ENCODE data around the gene GRID1.
"Not testable (repeated sequence)": the region's sequence is repeated elsewhere in the genome, so short reads cannot be mapped to it uniquely, and the experiment has no call there.

GRID1 gene

DNA sequence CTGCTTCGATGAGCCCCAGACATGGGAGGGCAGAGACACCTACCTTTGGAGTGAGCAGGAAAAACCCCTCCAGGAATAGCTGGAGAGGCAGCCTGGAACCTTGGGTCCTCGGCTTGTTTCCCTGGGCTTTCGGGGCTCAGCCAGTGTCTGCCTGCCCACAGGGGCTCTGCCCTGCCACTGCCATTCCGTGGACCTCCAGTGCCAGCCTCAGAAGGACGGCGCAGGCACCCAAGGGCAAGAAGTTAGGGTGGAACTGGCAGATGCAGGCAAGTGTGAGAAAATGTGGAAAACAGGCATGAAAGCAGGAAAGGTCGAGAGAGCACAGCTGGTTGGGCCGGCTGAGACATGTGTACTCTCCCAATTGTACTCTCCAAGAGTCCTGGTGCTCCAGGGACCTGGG lies 281.5 kb downstream of the GRID1 start:
- Mint-ChIP-seq H3K27ac (no peak overlapping the region), H3K4me1 (ENCODE audit: low read depth) (no peaks in the 10 kb centered on the region), H3K4me3 (no peak overlapping the region), H3K27me3 (peaks cover 21% of the 10 kb centered on the region), H3K9me3 (ENCODE audit: low read depth) (no peaks in the 10 kb centered on the region), H3K36me3 (no peaks in the 10 kb centered on the region)

DNA sequence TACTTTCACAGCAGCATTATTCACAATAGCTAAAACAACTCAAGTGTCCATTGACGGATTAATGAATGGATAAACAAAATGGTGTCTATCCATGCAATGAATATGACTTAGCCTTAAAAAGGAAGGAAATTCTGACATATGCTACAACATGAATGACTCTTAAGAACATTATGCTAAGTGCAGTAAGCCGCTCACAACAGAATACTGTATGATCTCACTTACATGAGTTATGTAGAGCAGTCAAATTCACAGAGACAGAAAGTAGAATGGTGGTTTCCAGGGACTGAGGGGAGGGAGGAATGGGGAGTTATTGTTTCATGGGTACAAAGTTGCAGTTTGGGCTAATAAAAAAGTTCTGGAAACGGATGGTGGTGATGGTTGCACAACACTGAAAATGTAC lies 282.0 kb downstream of the GRID1 start:
- Mint-ChIP-seq H3K27ac (no peak overlapping the region), H3K9me3 (ENCODE audit: low read depth) (no peaks in the 10 kb centered on the region), H3K27me3 (peaks cover 21% of the 10 kb centered on the region), H3K36me3 (no peaks in the 10 kb centered on the region), H3K4me1 (ENCODE audit: low read depth) (no peaks in the 10 kb centered on the region), H3K4me3 (no peak overlapping the region)

DNA sequence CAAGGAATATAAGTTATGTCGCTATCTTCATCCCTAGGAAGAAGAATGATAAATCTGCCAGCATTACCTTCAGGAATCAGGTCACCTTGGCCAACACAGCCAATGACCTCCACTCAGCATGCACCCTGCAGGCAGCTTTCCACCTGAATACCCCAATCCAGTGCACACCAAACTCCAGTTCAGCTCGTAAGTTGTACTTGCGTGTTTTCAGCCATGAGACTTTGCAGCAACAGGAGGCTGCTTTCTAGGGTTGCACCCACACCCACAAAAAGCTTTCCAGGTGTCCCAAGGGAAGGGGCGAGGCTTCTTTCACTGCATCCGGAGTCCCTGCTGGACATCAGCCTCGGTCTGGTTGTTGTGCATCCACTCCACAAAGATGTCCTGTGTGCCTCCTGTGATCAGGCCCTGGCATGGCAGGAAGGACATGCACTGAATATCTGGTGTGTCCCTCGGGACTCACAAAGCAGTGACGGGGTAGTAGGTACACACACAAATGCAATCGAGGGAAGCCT lies 282.9 kb downstream of the GRID1 start:
- Mint-ChIP-seq H3K4me1 (ENCODE audit: low read depth) (no peaks in the 10 kb centered on the region), H3K36me3 (no peaks in the 10 kb centered on the region), H3K9me3 (ENCODE audit: low read depth) (no peaks in the 10 kb centered on the region), H3K27ac (no peak overlapping the region), H3K4me3 (no peak overlapping the region), H3K27me3 (peaks cover 16% of the 10 kb centered on the region)

DNA sequence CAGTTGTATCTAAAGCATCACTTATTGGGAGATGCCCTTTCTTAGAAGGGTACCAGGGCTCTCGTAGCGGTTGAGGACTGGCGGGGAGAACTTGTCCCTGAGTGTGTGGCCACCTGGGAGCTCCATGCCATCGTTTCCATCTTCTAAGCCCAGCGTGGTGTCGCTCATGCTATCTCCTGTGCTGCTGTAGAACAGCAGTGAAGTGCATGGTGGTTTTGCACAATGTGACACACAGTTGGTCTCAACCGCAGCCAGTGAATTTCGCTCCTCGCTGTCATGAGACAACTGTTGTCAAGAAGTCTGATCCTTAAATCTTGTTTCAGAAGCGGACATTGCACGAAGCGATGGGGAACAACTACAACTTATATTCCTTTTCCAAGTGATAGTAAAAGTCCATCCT lies 283.4 kb downstream of the GRID1 start:
- no peaks in the 10 kb centered on the region for H3K36me3 Mint-ChIP-seq
- no peaks in the 10 kb centered on the region for H3K4me1 Mint-ChIP-seq (ENCODE audit: low read depth)
- H3K27ac Mint-ChIP-seq, result no peak overlapping the region
- no peak overlapping the region for H3K4me3 Mint-ChIP-seq
- H3K9me3 Mint-ChIP-seq (ENCODE audit: low read depth), result no peaks in the 10 kb centered on the region
- H3K27me3 Mint-ChIP-seq, result peaks cover 14% of the 10 kb centered on the region

DNA sequence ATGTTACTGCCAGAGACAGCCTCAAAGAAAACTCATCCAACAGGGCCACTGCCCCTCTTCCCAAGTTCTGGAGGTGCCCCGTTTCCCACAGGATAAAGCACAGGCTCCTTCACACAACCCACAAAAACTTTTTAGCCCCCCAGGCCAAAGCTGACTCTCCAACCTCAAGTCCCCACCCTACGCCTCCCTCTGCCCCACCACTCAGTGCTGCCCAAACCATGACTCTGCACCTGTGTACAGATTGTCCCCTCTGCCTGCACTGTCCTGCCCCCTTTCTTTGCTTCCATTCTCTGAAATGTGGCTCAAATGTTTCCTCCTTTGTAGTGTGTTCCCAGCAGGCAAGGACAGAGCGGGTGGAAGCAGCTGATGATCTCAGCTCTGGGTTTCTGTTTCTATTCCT lies 284.0 kb downstream of the GRID1 start:
- Mint-ChIP-seq H3K36me3 (no peaks in the 10 kb centered on the region), H3K27ac (no peak overlapping the region), H3K4me3 (no peak overlapping the region), H3K27me3 (peaks cover 11% of the 10 kb centered on the region), H3K4me1 (ENCODE audit: low read depth) (no peaks in the 10 kb centered on the region), H3K9me3 (ENCODE audit: low read depth) (no peaks in the 10 kb centered on the region)

DNA sequence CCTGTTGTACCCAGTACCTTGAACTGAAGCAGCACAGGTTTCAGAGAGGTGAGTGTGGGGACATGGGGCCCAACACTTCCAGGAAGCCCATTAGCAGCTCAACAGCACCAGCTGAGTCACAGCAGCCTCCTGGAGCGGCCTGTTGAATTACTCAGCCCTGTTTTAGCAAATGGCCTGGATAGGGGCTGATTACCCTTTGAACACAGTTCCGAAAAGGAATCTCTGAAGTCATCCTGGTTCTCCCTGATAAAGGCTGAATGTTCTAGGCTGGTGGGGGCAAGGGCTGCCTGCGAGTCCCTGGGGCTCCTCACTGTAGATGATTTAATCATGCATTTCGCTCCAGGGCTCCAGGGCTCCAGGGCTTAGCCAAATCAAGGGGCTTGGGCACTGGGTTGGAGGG lies 287.5 kb downstream of the GRID1 start:
- H3K4me3 Mint-ChIP-seq, result no peak overlapping the region
- no peaks in the 10 kb centered on the region for H3K4me1 Mint-ChIP-seq (ENCODE audit: low read depth)
- H3K27ac Mint-ChIP-seq, result no peak overlapping the region
- peaks cover 7% of the 10 kb centered on the region for H3K27me3 Mint-ChIP-seq
- H3K9me3 Mint-ChIP-seq (ENCODE audit: low read depth), result no peaks in the 10 kb centered on the region
- no peaks in the 10 kb centered on the region for H3K36me3 Mint-ChIP-seq

DNA sequence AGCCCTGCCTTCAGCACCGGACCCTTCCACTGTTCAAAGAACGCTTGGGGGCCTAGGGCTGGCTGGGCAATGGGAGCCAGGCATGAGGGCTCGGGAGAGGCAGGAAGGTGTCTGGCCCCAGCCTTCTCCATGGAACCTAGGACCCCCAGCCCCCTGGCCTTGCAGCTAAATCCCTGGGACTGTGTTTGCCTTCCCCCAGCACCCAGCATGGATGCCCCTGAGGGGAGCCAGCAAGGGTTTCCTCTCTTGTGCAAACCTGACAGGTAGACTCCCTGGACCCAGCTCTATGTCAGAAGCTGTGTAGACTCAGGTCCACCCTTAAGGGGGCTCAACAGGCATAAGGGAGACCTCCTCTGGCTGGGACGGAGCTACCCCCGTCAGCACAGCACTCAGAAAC lies 288.0 kb downstream of the GRID1 start:
- Mint-ChIP-seq H3K9me3 (ENCODE audit: low read depth) (no peaks in the 10 kb centered on the region), H3K27ac (no peak overlapping the region), H3K4me1 (ENCODE audit: low read depth) (no peaks in the 10 kb centered on the region), H3K36me3 (no peaks in the 10 kb centered on the region), H3K4me3 (no peak overlapping the region), H3K27me3 (peaks cover 7% of the 10 kb centered on the region)

DNA sequence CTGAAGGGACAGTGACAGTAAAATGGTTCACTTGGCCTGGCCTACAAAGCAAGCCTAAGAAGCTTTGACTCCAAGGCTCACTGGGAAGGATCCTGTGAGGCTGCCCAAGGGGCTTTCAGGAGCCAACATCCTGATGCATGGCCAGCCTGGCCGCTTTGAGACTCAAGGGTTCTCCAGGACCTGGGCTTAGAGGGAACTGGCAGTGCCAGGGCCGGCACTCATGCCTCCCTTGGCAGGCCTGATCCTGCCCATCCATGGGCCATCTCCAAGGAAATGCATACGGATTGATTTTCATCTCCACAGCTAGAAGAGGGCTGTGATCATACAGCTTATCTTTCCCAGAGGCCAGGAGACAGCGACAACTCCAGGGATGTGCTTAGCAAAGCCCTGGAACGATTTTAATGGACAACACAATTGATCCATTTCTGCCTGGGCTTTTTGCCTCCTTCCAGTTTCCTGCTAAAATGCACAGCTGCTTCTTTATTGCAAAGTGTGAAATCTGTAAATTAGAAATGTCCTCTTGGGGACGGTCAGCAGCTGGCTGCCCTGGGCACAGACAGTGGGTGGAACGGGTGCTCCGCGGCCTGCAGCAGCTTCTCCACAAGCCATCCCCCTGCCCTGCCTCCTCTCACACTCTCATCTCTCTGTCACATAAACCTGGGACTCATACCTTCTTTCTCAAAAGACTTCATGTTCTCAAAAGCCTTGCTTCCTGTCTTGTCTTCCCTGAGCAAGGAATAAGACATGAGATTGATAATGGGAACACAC lies 288.5 kb downstream of the GRID1 start:
- H3K4me3 Mint-ChIP-seq, result no peak overlapping the region
- no peaks in the 10 kb centered on the region for H3K9me3 Mint-ChIP-seq (ENCODE audit: low read depth)
- no peaks in the 10 kb centered on the region for H3K36me3 Mint-ChIP-seq
- H3K27ac Mint-ChIP-seq, result no peak overlapping the region
- peaks cover 7% of the 10 kb centered on the region for H3K27me3 Mint-ChIP-seq
- H3K4me1 Mint-ChIP-seq (ENCODE audit: low read depth), result no peaks in the 10 kb centered on the region

DNA sequence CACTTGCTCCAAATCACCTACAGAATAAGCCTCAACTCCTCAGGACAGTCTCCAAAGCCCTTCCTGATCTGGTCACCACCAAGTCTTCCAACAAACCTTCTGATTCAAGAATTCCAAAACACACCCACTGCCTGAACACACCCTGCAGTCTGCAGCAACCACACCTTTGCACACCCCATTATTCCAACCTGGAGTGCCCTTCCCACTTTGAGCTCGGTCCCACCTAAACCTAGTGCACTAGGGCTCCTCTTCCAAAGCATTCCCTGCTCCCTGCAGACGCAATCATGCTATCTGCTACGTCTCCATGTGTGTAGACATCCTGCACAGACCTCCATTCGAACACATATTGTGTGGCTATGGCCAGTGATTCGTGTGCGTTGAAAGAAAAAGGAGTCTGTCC lies 289.3 kb downstream of the GRID1 start:
- no peak overlapping the region for H3K27ac Mint-ChIP-seq
- peaks cover 7% of the 10 kb centered on the region for H3K27me3 Mint-ChIP-seq
- no peaks in the 10 kb centered on the region for H3K9me3 Mint-ChIP-seq (ENCODE audit: low read depth)

DNA sequence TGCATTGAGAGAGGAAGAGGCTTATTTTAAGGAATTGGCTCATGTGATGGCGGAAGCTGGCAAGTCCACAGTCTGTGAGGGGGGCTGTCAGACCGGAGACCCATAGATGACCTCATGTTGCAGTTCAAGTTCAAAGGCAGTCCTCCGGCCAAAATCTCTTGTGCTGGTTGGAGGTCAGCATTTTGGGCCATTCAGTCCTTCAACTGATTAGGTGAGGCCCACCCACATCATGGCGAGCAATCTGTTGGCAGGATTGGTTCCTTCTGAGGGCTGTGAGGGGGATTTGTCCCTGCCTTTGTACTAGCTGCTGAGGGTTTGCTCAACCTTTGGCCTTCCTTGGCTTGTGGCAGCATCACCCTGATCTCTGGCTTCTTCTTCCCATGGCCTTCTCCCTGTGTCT lies 290.1 kb downstream of the GRID1 start:
- H3K36me3 Mint-ChIP-seq; H3K27ac Mint-ChIP-seq; H3K4me1 Mint-ChIP-seq (ENCODE audit: low read depth); H3K27me3 Mint-ChIP-seq; H3K9me3 Mint-ChIP-seq (ENCODE audit: low read depth); H3K4me3 Mint-ChIP-seq: not testable (repeated sequence)

More for the DNA sequence above, 289.3 kb downstream of the GRID1 start:
- Mint-ChIP-seq H3K4me1 (ENCODE audit: low read depth) (no peaks in the 10 kb centered on the region), H3K4me3 (no peak overlapping the region), H3K36me3 (no peaks in the 10 kb centered on the region)

DNA sequence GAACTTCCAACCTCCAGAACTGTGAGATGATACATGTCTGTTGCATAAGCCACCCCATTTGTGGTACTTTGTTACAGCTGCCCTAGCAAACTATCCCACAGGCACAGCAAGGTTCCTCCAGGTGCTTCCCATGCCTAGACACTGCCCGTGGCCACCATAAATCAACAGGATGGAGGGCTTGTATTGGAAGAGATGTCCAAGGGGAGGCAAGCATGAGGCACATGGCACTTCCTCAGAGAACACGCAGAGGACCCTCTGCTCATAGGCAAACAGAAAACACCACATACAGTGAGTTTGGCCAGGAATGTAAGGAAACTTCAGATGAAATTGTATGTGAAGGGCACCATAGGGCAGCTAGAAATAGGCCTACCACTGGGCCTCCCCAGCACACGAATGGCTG lies 291.1 kb downstream of the GRID1 start:
- Mint-ChIP-seq H3K4me3 (no peak overlapping the region), H3K27ac (no peak overlapping the region), H3K4me1 (ENCODE audit: low read depth) (no peaks in the 10 kb centered on the region), H3K36me3 (no peaks in the 10 kb centered on the region), H3K9me3 (ENCODE audit: low read depth) (no peaks in the 10 kb centered on the region), H3K27me3 (peaks cover 7% of the 10 kb centered on the region)

DNA sequence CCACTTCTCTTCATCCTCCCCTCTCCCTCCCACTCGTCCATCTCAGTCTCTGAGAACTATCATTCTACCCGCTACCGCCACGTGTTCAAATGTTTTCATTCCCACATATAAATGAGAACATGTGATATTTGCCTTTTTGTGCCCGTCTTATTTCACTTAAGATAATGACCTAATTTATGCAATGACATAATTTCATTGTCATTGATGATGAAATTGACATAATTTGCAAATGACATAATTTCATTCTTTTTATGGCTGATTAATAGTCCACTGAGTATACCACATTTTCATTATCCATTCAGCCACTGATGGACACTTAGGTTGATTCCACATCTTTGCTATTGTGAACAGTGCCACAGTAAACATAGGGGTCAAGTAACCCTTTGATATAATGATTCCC lies 292.3 kb downstream of the GRID1 start:
- Mint-ChIP-seq H3K4me3 (no peak overlapping the region), H3K27me3 (peaks cover 7% of the 10 kb centered on the region), H3K36me3 (no peaks in the 10 kb centered on the region), H3K4me1 (ENCODE audit: low read depth) (no peaks in the 10 kb centered on the region), H3K27ac (no peak overlapping the region), H3K9me3 (ENCODE audit: low read depth) (no peaks in the 10 kb centered on the region)

DNA sequence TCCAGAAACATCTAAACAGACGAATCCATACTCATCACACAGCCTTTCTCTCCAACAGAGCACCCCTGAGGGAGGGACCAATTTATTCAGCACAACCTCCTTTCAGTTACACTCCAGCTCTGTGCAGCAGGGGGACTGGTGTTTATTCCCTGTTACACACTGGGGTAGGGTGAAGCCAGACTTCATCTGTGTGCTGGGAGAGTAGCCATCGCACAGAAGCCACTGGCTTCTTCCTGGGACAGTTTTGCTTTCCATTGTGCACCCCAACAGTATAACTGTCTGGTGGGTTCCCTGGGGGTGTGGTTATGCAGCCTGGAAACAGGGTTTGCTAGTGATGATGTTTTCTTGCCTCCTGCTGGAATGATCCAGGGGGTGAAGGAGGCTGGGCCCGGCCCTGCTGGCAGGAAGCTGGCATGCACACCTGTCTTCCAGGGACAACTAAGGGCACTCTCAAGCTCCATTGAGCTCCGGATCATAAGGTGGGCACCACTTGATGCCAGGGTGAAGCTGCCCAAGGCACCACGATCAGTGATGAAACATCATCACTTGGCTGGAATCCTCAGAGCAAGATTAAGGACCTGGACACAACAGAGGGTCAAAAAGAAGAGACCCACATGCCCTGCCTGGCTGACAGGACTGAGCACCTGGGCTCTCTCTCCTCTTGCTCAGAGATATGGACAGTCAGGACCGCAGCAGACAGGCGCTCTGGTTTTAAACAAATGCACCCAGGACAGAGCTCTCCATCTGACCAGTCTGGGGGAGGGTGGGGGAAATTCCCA lies 293.2 kb downstream of the GRID1 start:
- peaks cover 6% of the 10 kb centered on the region for H3K27me3 Mint-ChIP-seq
- H3K9me3 Mint-ChIP-seq (ENCODE audit: low read depth), result no peaks in the 10 kb centered on the region
- no peaks in the 10 kb centered on the region for H3K4me1 Mint-ChIP-seq (ENCODE audit: low read depth)
- no peaks in the 10 kb centered on the region for H3K36me3 Mint-ChIP-seq
- H3K4me3 Mint-ChIP-seq, result no peak overlapping the region
- H3K27ac Mint-ChIP-seq, result no peak overlapping the region

DNA sequence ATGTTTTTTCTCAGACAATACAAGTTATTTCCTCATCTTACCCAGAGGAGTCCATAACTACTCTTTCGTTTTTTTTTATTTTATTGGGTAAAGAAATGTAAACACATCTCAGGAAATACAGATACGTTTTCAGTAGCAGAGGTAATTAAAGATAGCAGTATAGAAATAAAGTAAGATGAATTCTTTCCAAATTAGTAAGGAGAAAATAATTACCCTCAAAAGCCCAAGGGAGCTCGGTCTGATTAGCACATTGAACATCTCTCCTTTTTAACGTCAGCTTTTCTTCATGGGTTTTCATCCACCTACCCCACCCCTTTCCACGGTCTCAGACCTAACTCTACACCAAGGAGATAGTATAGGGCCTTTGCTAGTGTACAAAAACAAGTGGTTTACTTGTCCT lies 294.2 kb downstream of the GRID1 start:
- no peaks in the 10 kb centered on the region for H3K4me1 Mint-ChIP-seq (ENCODE audit: low read depth)
- H3K9me3 Mint-ChIP-seq (ENCODE audit: low read depth), result no peaks in the 10 kb centered on the region
- H3K4me3 Mint-ChIP-seq, result no peak overlapping the region
- H3K27ac Mint-ChIP-seq, result no peak overlapping the region
- no peaks in the 10 kb centered on the region for H3K36me3 Mint-ChIP-seq
- peaks cover 6% of the 10 kb centered on the region for H3K27me3 Mint-ChIP-seq

DNA sequence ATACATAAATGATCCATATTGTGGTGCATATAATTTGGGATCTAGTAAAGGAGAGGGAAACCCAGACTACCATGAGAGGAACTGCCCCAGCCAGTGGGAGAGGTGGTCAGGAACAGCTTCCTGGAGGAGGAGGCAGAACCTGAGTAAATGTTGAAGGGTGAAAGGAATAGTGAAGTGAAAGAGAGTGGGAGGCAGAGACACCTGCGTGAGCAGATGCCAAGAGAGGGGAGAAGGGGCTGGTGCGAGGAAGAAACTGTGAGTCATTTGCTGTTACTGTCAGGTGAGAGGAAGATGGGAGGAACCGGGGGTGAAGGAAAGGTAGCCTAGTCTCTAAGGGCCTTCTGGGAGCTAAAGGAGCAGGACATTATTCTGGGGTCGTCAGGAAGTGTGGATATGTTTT lies 294.8 kb downstream of the GRID1 start:
- Mint-ChIP-seq H3K4me3 (no peak overlapping the region), H3K36me3 (no peaks in the 10 kb centered on the region), H3K27ac (no peak overlapping the region), H3K4me1 (ENCODE audit: low read depth) (no peaks in the 10 kb centered on the region), H3K27me3 (peaks cover 2% of the 10 kb centered on the region), H3K9me3 (ENCODE audit: low read depth) (no peaks in the 10 kb centered on the region)

All from activated naive CD8-positive, alpha-beta T cell (primary cell).